Neural crest cell (in vitro differentiated cells): Measurements from ENCODE around the gene RIMS1. TPM values are rescaled to one million over a fixed set of nuclear protein-coding genes. Genes with fewer than 3 reads are reported as not detected.

Experiments used
- DNase-seq: peaks from one replicate; pipeline ENCODE4 v3.0.0; 2021; ENCODE audit warnings: low read depth, mixed read lengths, low spot score
- H3K27ac Mint-ChIP-seq: one replicate; pipeline ENCODE4 v1.8.0; 2021; ENCODE audit warnings: mild to moderate bottlenecking, mixed read lengths; ENCODE audit not compliant: unreplicated experiment
- H3K27me3 Mint-ChIP-seq: 2 replicates; pipeline ENCODE4 v1.8.0; 2021; ENCODE audit warnings: low read depth, mild to moderate bottlenecking, mixed read lengths
- H3K36me3 Mint-ChIP-seq: 2 replicates; pipeline ENCODE4 v1.8.0; 2021; ENCODE audit warnings: low read depth, mild to moderate bottlenecking, mixed read lengths
- H3K4me1 Mint-ChIP-seq: 2 replicates; pipeline ENCODE4 v1.8.0; 2021; ENCODE audit warnings: mixed read lengths
- H3K4me3 Mint-ChIP-seq: one replicate; pipeline ENCODE4 v1.8.0; 2021; ENCODE audit warnings: mild to moderate bottlenecking, mixed read lengths
- H3K9me3 Mint-ChIP-seq: 2 replicates; pipeline ENCODE4 v1.8.0; 2021; ENCODE audit warnings: mixed read lengths
- CTCF ChIP-seq: fragments of 200-600 bp; sonication (generic); conservative IDR thresholded peaks from 2 replicates; pipeline ENCODE4 v1.5.0; 2021; ENCODE audit warnings: antibody characterized with exemption, mild to moderate bottlenecking
- total RNA-seq: library from RNA; stranded (reverse); gene quantifications from 2 replicates; pipeline ENCODE4 v1.2.1, GENCODE V29; 2021

Gene RIMS1
- total RNA-seq, 1 donor from 2014 or later, result 4.5 TPM

GRCh38 chr6:72040111-72040510 is 153.8 kb downstream of the RIMS1 start:
- Mint-ChIP-seq H3K4me3 (no peak overlapping the region), H3K27ac (no peak overlapping the region), H3K36me3 (no peaks in the 10 kb centered on the region), H3K27me3 (no peaks in the 10 kb centered on the region), H3K4me1 (no peaks in the 10 kb centered on the region), H3K9me3 (no peaks in the 10 kb centered on the region)
- no peak for TF ChIP-seq CTCF
- DNase-seq, result no peak

- no peak for DNase-seq
- H3K4me3 Mint-ChIP-seq, result no peak overlapping the region
These were observed 155.7 kb downstream of the RIMS1 start for GRCh38 chr6:72042088-72042487.

GRCh38 chr6:72048080-72048479 is 161.7 kb downstream of the RIMS1 start:
- no peak for TF ChIP-seq CTCF
- no peaks in the 10 kb centered on the region for H3K9me3 Mint-ChIP-seq
- no peaks in the 10 kb centered on the region for H3K4me1 Mint-ChIP-seq
- no peaks in the 10 kb centered on the region for H3K27me3 Mint-ChIP-seq
- DNase-seq, result no peak
- H3K4me3 Mint-ChIP-seq, result no peak overlapping the region
- H3K36me3 Mint-ChIP-seq, result no peaks in the 10 kb centered on the region
- H3K27ac Mint-ChIP-seq, result no peak overlapping the region

More at GRCh38 chr6:72042088-72042487, 155.7 kb downstream of the RIMS1 start:
- Mint-ChIP-seq H3K27ac (no peak overlapping the region), H3K9me3 (no peaks in the 10 kb centered on the region), H3K36me3 (no peaks in the 10 kb centered on the region), H3K27me3 (no peaks in the 10 kb centered on the region), H3K4me1 (no peaks in the 10 kb centered on the region)
- TF ChIP-seq CTCF, result no peak

GRCh38 chr6:72049376-72049775 is 163.0 kb downstream of the RIMS1 start:
- H3K4me1 Mint-ChIP-seq, result no peaks in the 10 kb centered on the region
- no peak for TF ChIP-seq CTCF
- peaks cover 6% of the 10 kb centered on the region for H3K9me3 Mint-ChIP-seq
- H3K36me3 Mint-ChIP-seq, result no peaks in the 10 kb centered on the region
- no peaks in the 10 kb centered on the region for H3K27me3 Mint-ChIP-seq
- no peak for DNase-seq
- no peak overlapping the region for H3K4me3 Mint-ChIP-seq
- H3K27ac Mint-ChIP-seq, result no peak overlapping the region

- Mint-ChIP-seq H3K27ac (no peak overlapping the region), H3K36me3 (no peaks in the 10 kb centered on the region), H3K9me3 (no peaks in the 10 kb centered on the region)
These were observed 174.9 kb downstream of the RIMS1 start for GRCh38 chr6:72061286-72061685.

More at GRCh38 chr6:72061286-72061685, 174.9 kb downstream of the RIMS1 start:
- DNase-seq, result no peak
- TF ChIP-seq CTCF, result no peak
- Mint-ChIP-seq H3K4me1 (no peaks in the 10 kb centered on the region), H3K4me3 (no peak overlapping the region), H3K27me3 (no peaks in the 10 kb centered on the region)
